NCI-H82 treated with DMSO at 0.1 percent for 48 hours (cell line): ENCODE data around the gene GLRA1.
"Not testable (repeated sequence)": the region's sequence is repeated elsewhere in the genome, so short reads cannot be mapped to it uniquely, and the experiment has no call there.

Source experiments
- DNase-seq: peaks from one replicate; lab custom pipeline; 2025; ENCODE audit not compliant: unreplicated experiment; lab: John Stamatoyannopoulos, UW

Gene GLRA1

DNA sequence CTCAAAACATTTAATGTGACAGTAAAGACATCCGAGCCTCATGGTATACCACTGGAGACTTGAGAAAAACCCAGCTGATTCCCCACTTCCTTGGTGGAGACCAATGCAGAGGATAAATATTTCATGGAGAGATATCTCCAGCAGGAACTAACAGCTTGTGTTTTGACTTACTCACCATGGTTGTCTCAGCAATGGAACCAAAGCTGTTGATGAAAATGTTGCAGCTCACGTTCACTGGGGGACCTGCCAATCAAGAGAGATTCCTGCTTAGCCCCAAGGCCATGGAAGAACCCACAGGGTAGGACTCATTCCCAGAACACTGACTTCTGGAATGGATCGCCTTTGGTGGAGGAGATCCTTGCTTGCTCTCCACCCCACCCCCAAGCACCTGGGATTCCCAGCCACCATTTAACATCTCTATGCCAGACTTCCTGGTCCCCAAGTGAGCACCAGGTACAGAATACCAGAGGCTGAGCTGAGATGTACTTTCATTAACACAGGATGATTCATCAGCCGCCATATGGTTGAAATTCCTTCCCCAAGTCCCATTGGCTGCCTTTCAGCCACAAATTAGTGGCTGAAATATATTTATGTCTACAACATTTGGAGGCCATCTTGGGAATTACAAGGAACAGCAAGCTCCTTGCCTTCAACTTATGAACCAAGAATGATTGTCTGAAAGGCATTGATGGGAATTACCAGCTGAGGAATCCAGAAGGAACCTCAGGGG is 37.9 kb downstream of the GLRA1 start:
- DNase-seq, result no peak

DNA sequence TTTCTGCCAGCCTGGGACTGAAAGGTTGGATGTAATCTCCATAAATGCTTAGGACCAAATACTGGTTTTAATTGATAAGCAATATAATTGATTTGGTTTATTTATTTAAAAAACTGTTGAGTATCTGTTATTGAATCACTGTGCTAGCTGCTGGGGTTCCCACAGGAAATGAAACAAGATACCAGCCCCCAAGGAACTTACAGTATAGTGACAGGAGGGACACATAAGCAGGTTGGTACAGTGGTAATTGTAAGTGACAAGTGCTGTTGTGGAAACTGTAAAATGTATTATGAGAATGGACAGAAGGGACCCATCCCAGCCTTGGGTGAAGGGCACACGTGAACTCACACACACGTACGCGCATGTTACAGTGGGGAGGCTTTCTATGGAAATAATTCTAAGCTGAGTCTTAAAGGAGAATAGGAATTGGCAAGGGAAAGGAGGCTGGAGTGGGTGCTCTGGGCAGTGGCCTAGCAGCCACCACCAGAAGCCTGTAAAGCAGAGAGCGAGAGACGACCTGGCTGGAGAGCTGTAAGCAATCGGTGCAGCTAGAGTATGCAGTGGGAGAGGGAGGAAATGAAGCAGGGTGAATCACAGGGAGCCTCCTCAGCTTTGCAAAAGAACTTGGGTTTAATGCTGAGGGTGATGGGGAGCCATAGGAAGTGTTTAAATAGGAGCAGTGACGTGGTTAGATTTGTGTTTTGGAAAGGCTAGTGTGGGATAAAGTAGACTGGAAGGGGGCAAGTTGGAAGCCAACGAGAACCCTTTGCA is 39.3 kb downstream of the GLRA1 start:
- no peak for DNase-seq

DNA sequence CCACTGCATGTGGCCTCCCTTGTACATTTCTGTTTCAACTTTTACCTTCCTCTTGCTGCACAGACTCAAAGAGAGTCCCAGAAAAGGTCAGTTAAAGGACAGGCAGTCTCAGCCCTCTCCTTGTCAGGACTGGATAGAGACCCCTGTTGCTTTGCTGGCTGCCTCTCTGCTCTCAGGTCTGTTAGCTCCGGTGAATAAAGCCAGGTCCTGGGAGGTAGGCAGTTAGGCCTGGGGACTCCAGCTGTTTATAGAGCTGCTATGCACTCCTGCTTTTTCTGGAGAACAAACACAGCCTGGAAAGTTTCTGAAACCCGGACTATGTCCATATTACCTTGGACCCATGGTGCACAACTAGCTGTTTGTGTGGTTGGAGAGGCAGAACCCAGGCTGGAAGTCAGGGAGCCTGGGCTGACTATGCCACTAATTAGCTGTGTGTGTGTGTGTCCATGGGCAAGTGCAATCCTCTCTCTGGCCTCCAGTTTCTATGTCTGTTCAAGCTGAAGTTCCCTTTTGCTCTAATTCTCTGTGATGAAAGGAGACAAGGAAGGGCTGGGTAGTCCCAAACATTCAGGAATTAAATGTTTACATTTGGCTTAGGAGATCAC is 42.9 kb downstream of the GLRA1 start:
- DNase-seq, result no peak

- no peak for DNase-seq
These were observed 44.3 kb downstream of the GLRA1 start for GRCh38 chr5:151880324-151880723.

DNA sequence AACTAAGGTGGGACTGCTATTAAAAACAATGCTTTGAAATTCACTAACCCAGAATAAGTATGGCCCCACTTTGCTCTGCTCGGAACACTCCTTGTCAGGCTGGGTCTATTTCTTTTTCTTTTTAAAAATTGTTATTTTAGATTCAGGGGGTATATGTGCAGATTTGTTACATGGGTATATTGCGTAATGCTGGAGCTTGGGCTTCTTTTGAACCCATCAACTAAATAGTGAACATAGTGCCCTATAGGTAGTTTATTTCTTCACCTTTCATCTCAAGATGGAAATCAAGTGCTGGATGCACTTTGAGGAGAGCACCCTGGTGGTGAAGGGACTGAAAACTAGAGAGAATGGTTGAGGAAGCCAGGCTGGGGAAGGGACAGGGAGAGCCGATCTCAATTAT is 51.0 kb downstream of the GLRA1 start:
- DNase-seq, result no peak

- DNase-seq, result no peak
These were observed 52.0 kb downstream of the GLRA1 start for GRCh38 chr5:151872701-151873100.

- no peak for DNase-seq
These were observed 53.8 kb downstream of the GLRA1 start for GRCh38 chr5:151870820-151871219.

GRCh38 chr5:151870271-151870670 is 54.4 kb downstream of the GLRA1 start:
- no peak for DNase-seq

- no peak for DNase-seq
These were observed 54.8 kb downstream of the GLRA1 start for GRCh38 chr5:151869843-151870242.

- no peak for DNase-seq
These were observed 56.2 kb downstream of the GLRA1 start for GRCh38 chr5:151868451-151868850.

- DNase-seq, result no peak
These were observed 60.4 kb downstream of the GLRA1 start for GRCh38 chr5:151864061-151864748.

DNA sequence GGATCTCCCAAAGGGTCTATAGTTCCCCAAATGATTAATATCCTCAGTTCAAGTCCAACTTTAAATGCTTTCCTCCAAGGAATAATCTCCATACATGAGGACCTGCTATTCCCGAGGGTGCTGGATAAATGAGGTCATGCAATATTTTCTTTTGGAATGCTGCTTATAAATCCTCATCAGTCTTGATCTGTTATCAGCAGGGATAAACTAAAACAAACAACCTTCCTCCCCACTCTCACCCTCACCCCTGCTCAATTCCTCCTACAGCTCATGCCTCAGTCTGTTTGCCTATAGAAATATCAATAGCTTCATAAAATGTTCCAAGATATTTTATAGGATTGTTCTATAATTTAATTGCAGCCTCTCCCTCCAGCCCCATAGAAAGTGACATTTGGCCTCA is 61.1 kb downstream of the GLRA1 start:
- DNase-seq, result no peak

- DNase-seq, result no peak
These were observed 61.7 kb downstream of the GLRA1 start for GRCh38 chr5:151862811-151863472.

- not testable (repeated sequence) for DNase-seq
These were observed 63.8 kb downstream of the GLRA1 start for GRCh38 chr5:151860867-151861266.

DNA sequence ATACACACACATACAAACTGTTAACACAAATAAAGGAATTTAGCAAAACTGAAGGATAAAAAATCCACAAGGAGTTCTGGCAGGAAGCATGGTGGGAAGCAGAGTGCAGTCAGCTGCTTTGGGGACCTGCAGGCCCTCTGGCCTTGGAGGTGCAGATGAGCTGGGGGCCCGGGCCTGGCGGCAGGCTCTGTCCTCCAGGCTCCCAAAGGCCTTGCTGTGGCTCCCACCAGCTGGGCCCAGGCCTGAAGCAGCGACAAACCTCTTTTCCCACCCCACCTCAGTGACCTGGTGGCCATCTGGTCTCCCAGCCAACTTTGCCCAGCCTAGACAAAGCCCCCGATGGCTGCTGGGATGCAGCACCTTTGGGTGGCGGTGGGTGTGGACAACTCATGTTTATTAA is 67.8 kb downstream of the GLRA1 start:
- no peak for DNase-seq

DNA sequence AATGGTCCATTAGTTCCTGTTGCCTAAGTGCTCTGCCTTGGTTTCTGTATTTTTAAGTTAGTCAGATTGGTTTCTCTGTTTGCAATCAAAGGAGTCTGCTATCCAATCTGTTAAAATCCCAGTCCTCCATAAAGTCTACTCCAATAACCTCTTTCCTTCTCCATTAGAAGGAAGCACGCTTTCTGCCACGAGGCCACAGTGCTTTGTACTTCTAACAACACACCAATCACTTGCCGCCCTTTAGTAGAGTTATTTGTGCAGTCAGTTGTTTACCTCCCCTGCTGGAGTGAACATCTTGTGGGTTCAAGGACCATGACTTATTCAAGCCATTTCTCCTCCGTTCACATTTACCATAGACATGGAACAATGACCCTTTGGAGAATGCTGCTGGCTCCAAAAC is 69.0 kb downstream of the GLRA1 start:
- DNase-seq, result no peak

GRCh38 chr5:151847871-151848270 is 76.8 kb downstream of the GLRA1 start:
- no peak for DNase-seq

- DNase-seq, result no peak
These were observed 77.9 kb downstream of the GLRA1 start for GRCh38 chr5:151846765-151847164.

GRCh38 chr5:151832843-151833242 is 91.8 kb downstream of the GLRA1 start:
- not testable (repeated sequence) for DNase-seq

GRCh38 chr5:151829370-151829769 is 95.3 kb downstream of the GLRA1 start:
- no peak for DNase-seq

DNA sequence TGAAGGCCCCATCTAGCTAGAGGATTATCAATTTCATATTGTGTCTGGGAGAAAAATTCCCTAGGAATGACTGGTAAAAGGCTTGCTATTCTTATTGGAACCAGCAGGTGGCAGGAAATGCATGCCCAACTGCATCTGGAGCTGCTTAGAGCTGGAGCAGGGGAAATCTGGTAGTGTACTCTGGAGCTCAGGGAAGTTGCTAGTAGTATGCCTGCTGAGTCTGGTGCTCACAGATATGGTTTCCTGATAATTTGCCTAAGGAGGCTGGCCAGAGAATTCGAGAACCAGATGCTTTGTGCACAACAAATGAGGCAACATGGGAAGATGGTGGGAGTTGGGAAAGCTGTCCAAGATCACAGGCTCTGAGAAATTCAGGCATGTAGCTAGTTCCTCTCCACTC is 99.2 kb downstream of the GLRA1 start:
- peak; percentile 59 for DNase-seq
